AG04450 (cell line): ENCODE results near the gene SLC26A1. TPM values are rescaled to one million over a fixed set of nuclear protein-coding genes. Genes with fewer than 3 reads are reported as not detected.

Source experiments
- CTCF ChIA-PET: fragments of 300-600, 350-600 bp; formaldehyde crosslinking; extraction: SDS; loops from one replicate; lab custom pipeline; 2022; ENCODE audit warnings: antibody characterized with exemption, inconsistent platforms; lab: Charles Lee
- POLR2A ChIA-PET: fragments of 350-600 bp; formaldehyde crosslinking; extraction: SDS; loops from one replicate; lab custom pipeline; 2021; ENCODE audit warnings: antibody characterized with exemption, inconsistent platforms; lab: Yijun Ruan, JAX
- DNase-seq: peaks from one replicate; pipeline ENCODE4 v3.0.0-alpha.2; 2011; ENCODE audit warnings: low read depth, low spot score
- H3K27ac ChIP-seq: one replicate; pipeline ENCODE4 v1.5.1; 2012; ENCODE audit warnings: low read depth, low read length, control low read depth
- H3K27me3 ChIP-seq: one replicate; pipeline ENCODE4 v1.6.0; 2012; ENCODE audit warnings: low read length; ENCODE audit not compliant: control insufficient read depth, insufficient read depth
- H3K4me3 ChIP-seq: 2 replicates; pipeline ENCODE4 v1.5.1; 2011; ENCODE audit warnings: mild to moderate bottlenecking, low read depth, low read length, control low read depth
- H3K9me3 ChIP-seq: 2 replicates; pipeline ENCODE4 v1.5.1; 2012; ENCODE audit warnings: low read length; ENCODE audit not compliant: control insufficient read depth, insufficient read depth
- polyA plus RNA-seq: library from polyadenylated mRNA; depleted of rRNA; stranded (reverse); fragments of >200 nt; gene quantifications from 2 replicates; pipeline ENCODE4 v1.2.3, GENCODE V29; 2011
- TF ChIP-seq, protein P1 (sequence below): IDR thresholded peaks from 2 replicates; pipeline ENCODE4 v1.5.1; 2011; ENCODE audit warnings: low read depth, low read length, control low read depth, inconsistent platforms

SLC26A1 gene
- polyA plus RNA-seq, 1 experiment, result 0.05 TPM

- Histone ChIP-seq H3K27ac (no peak overlapping the region), H3K27me3 (no peaks in the 10 kb centered on the region), H3K4me3 (no peak overlapping the region), H3K9me3 (no peaks in the 10 kb centered on the region; the same call in 1 of the 2 replicates)
- POLR2A ChIA-PET, result no interaction called here
- CTCF ChIA-PET, result no interaction called here
- no peak for DNase-seq
- TF ChIP-seq, protein P1, sequence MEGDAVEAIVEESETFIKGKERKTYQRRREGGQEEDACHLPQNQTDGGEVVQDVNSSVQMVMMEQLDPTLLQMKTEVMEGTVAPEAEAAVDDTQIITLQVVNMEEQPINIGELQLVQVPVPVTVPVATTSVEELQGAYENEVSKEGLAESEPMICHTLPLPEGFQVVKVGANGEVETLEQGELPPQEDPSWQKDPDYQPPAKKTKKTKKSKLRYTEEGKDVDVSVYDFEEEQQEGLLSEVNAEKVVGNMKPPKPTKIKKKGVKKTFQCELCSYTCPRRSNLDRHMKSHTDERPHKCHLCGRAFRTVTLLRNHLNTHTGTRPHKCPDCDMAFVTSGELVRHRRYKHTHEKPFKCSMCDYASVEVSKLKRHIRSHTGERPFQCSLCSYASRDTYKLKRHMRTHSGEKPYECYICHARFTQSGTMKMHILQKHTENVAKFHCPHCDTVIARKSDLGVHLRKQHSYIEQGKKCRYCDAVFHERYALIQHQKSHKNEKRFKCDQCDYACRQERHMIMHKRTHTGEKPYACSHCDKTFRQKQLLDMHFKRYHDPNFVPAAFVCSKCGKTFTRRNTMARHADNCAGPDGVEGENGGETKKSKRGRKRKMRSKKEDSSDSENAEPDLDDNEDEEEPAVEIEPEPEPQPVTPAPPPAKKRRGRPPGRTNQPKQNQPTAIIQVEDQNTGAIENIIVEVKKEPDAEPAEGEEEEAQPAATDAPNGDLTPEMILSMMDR, result no peak
Observed at GRCh38 chr4:951186-951585, 42.0 kb downstream of the SLC26A1 start.

- Histone ChIP-seq H3K4me3 (no peak overlapping the region), H3K27ac (no peak overlapping the region), H3K27me3 (no peaks in the 10 kb centered on the region), H3K9me3 (no peaks in the 10 kb centered on the region; the same call in 1 of the 2 replicates)
- TF ChIP-seq, protein P1, result no peak
- no peak for DNase-seq
- CTCF ChIA-PET, result no interaction called here
- POLR2A ChIA-PET, result no interaction called here
Observed at GRCh38 chr4:950136-951020, 42.8 kb downstream of the SLC26A1 start.

GRCh38 chr4:949656-950055, 43.5 kb downstream of the SLC26A1 start:
- no peaks in the 10 kb centered on the region; the same call in 1 of the 2 replicates for H3K9me3 ChIP-seq
- H3K27me3 ChIP-seq, result no peaks in the 10 kb centered on the region
- H3K4me3 ChIP-seq, result no peak overlapping the region
- no peak overlapping the region for H3K27ac ChIP-seq
- CTCF ChIA-PET, result interaction anchor here (0.6 kb wide), 1 partner anchor 20 kb away, joined by 3 read pairs; no protein-coding TSS in a partner anchor
- POLR2A ChIA-PET, result no interaction called here
- no peak for DNase-seq
- TF ChIP-seq, protein P1, result no peak

- no peak overlapping the region for H3K27ac ChIP-seq
- CTCF ChIA-PET, result interaction anchor here (0.6 kb wide), 1 partner anchor 19 kb away, joined by 3 read pairs; no protein-coding TSS in a partner anchor
- no peak for DNase-seq
- POLR2A ChIA-PET, result no interaction called here
- TF ChIP-seq, protein P1, result no peak
- no peaks in the 10 kb centered on the region for H3K27me3 ChIP-seq
- H3K4me3 ChIP-seq, result no peak overlapping the region
- H3K9me3 ChIP-seq, result no peaks in the 10 kb centered on the region; the same call in 1 of the 2 replicates
Observed at GRCh38 chr4:948936-949300, 44.3 kb downstream of the SLC26A1 start.
